Fibroblast of skin of abdomen (primary cell): Measurements from ENCODE around the gene CELF1.
A peak's percentile ranks its signal among the peaks of the same experiment; 100 is the strongest.
"Not testable (repeated sequence)": the region's sequence is repeated elsewhere in the genome, so short reads cannot be mapped to it uniquely, and the experiment has no call there.

Experiments used
- DNase-seq: peaks from one replicate; pipeline ENCODE4 v3.0.0-alpha.2; 2013

Gene CELF1

DNA sequence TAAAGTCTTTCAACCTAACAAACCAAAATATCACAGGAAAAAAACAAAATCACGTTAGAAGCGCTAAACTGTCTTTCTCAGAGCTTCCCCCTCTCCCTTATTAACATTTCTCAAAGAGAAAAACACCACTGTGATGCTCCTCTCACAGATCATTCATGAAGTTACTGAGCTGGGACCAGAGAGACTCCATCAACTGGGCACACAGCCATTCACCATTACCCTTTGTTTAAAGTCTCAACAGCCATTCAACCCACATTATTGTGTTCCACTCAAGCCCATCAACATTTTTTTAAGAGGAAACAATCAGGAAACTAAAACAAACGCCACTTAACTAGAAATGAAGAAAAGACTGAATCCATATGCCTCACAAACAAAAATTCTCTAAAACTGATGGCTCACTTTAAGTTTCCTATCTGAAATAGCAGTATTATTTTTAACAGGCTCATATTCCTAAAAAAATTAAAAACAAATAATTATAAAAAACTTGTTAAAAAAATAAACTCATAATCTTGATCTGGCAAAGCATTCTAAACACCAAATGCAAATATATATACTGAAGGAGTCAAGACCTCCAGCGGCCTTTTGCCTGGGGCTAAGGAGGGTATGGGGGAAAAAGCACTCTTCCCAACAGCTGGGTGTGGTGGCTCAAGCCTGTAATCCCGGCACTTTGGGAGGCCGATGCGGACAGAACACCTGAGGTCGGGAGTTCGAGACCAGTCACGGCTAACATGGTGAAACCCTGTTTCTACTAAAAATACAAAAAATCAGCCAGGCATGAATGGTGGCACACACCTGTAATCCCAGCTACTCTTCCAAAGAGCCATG, 14.0 kb downstream of the CELF1 start:
- no peak for DNase-seq

DNA sequence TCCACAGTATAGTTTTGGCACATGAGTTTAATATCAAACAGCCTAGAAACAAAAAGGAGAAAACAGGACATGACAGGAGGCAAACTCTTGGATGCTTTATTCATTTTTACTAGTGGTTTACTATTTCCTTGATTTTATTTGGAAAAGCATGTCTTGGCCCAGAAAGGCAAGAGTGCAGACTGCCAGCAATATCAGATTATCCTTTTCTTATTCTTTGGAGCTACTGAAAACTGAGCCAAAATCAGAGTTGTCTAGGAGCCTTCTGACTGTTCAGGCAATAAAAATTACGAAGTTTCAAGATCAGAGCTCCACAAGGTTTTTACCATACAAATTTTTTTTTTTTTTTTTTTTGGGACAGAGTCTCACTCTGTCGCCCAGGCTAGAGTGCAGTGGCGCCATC, 16.0 kb downstream of the CELF1 start:
- DNase-seq, result no peak

DNA sequence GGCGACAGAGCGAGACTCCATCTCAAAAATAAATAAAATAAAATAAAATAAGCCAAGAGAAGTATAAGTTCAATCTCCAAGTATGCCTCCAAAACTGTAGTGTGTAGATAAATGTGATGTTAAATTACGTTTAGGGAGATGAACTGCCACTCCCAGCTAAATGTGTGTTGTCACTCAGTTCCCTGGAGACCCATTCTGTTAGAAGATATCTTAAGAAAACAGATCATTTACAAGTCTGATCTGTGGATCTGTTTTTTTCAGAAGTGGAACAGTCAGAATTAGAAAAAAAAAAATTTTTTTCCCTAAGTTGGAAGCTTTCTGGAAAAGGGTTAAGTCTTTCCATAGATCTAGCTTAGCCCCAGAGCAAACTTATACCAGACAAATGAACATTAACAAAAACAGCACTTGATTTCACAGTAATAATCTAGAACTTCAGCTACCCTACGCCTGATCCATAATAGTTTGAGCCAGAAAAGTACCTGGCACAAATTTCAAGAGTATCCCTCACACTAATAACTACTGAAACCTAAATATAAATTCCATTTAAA, 18.2 kb downstream of the CELF1 start:
- no peak for DNase-seq

DNA sequence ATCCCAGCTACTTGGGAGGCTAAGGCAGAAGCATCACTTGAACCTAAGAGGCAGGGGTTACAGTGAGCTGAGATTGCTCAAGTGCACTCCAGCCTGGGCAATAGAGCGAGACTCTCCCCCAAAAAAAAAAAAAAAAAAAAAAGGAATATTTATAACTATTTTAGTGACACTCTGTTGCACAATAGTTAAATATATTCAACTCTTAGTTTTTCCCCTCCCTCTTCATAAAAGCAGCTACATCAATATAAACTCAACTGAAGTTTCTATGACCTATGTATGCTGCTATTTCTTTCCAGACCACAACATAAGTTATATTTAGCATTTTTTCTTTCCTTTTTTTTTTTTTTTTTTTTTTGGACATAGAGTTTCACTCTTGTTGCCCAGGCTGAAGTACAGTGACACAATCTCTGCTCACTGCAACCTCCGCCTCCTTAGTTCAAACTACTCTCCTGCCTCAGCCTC, 19.2 kb downstream of the CELF1 start:
- peak; percentile 82 for DNase-seq

DNA sequence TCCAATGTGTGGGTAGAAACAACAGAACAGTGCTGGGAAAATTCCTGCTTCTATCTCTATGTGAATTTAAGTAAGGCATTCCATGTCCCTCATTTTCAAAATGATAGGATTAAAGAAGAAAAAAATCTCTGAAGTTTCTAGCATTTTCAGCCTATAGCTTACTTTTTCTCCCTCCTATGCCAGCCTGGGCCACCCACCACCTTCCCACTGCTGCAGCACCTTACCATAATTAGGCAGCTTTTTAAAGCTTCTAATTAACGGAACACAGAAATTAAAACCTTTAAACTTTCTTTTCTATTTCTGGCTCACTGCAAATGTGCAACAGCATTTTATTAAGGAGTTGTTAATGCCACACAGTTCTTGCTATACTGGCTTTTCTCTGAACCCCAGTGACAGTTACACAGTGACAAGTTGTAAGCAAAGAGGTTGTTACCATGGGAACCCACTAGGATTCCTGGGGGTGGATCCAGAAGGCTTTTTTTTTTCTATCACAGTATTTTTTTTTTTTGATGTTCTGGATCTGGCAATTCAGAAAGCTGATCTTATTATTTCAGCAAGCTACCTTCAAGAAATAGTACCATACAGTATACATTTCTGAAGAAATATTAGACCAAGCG, 20.2 kb downstream of the CELF1 start:
- no peak for DNase-seq

DNA sequence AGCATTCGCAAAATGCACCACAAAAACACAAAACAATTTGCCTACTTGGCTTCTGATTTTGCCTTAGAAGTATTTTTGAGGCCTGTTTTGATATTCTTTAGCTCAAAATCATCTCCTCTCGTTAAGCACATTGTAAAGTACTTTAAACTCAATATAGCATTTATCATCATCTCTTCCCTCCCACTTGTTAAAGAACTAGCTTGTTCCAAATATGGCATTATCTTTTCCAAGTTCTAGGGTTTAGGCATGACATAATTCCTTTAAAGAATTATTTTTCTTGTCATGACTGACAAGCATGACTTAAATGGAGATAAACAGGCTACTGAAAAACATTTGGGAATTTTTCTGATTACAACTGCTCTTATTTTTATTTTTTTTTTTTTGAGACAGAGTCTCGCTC, 21.3 kb downstream of the CELF1 start:
- no peak for DNase-seq

DNA sequence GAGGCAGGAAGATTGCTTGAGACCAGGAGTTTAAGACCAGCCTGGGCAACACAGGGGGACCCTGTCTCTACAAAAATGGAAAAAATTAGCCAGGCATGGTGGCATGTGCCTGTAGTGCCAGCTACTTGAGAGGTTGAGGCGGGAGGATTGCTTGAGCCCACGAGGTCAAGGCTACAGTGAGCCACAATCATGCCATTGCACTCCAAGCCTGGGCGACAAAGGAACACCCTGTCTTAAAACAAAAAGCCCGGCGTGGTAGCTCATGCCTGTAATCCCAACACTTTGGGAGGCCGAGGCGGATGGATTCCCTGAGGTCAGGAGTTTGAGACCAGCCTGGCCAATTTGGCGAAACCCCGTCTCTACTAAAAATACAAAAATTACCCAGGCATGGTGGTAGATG, 22.2 kb downstream of the CELF1 start:
- not testable (repeated sequence) for DNase-seq

DNA sequence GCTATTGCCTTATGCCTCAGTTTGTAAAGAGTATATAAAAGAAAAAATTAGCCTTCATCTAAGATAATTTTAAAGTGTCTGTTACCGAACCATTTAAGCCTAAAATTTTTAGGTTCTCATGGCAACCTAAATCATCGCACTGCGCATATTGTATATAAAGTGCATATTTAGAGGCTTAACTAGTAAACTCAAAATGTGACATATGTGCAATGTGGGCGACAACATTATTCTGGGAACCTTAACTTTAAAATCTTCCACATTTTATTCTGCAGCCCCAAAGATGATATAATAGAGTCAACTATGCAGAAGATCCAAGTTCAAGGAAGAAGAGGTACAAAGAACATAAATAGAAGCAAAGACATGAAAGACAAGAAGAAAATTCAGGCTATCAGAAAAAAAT, 23.0 kb downstream of the CELF1 start:
- DNase-seq, result no peak

DNA sequence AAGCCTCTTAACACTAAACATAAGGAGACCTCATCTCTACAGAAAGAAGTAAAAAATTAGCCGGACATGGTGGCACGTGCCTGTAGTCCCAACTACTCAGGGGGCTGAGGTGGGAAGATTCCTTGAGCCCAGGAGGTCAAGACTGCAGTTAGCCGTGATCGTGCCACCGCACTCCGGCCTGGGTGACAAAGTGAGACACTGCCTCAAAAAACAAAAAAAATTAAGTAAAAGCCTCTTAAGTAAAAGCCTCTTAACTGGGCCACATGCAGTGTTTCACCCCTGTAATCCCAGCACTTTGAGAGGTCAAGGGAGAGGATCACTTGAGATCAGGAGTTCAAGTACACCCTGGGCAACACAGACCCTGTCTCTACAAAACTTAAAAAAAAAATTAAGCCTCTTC, 25.7 kb downstream of the CELF1 start:
- no peak for DNase-seq

DNA sequence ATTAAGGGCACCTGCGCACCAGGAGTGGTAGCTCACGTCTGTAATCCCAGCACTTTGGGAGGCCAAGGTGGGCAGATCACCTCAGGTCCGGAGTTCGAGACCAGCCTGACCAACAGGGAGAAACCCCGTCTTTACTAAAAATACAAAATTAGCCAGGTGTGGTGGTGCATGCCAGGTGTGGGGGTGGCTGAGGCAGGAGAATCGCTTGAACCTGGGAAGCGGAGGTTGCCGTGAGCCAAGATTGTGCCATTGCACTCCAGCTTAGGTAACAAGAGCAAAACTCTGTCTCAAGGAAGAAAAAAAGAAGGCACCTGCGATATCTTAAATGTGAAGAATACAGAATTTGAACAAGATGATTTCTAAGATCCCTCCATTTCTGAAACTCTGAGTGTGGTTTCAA, 26.9 kb downstream of the CELF1 start:
- DNase-seq, result not testable (repeated sequence)

DNA sequence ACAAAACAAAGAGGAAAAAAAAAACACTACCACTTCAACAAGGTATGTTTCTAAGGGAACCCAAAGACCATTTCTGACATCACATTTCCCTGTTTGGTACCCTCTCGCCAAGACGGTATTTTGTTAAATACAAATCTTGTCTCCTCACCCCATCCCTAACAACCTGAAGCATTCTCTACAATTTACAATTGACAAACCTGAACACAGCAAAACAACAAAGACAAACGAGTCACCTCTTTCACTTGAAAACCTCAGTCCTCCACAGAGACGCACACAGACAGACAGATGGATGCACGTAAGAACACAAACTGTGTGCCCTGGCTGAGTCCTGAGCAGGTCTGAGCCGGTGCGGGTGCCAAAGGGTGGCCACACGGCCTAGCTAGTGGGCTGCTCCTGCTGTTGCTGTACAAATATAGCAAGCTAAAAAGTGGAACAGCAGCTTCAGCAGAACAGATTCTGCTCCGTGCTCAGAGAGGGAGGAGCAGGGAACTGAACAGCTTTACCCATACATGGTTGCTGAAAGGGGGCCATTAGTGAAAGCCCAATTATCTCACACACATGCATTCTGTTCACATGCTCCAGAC, 28.5 kb downstream of the CELF1 start:
- no peak for DNase-seq

DNA sequence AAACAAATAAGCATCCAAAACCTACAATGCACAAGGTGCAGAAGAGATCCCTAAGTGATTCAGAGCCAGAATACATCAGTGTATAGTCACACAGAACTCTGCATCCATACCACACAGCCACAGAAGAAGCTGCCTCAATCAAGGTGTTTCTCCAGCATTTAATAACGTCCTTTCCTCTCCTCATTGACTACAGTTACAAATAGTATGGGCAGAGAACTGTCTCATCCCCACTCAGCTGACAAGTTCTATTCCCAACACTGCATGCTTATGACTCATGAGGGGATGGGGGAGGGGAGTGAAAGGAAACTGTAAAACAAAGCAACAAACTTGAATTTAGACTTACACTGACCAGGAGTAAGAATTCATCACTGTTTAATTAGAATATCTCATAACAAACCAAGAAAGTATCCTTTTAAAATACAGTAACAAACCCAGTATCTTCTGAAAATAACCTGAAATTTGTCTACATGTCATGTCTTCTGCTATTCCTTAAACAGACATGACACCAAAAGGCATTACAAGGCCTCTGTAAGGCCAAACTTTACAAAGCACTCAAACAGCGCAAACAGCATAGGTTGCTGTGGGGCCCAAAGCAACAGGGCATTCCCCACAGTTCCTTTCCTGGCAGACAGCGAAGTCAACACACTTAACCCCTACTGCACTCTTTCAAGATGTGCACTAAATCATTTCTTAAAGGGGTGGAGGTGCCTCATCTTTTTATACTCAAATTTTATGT, 29.3 kb downstream of the CELF1 start:
- DNase-seq, result peak; percentile 80

DNA sequence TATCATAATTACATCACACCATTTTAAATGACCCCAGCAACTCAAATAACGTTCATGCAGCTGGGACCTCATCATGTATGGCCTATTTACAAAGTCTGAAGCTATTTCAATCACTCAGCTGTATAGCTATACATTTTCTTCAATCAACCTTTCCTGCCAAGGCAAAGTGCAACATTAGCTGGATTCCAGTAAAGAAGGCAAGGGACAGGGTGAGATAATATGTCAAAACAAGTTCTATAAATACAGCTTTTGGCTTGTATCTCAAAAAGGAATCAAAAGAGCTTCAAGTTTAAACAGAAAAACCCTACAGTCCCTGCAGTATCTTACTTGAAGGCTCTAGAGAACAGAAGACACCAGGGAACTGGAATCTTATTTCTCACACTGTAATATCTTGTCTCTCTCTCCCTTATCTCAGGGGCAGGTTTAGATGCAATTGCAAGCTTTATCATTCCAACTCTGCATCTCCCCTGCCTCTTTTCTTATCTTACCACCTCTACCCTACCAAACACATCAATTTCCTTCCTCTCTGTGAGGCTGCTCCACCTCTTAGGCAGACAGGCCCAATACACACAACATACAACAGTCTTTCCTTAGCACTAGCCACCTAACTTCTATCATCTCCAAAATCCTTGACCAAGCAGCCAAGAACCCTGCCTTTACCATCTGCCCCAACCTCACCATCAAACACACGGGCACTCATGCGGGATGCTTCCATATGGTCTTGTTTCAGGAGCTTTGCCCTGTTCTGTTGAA, 34.5 kb downstream of the CELF1 start:
- DNase-seq, result no peak

DNA sequence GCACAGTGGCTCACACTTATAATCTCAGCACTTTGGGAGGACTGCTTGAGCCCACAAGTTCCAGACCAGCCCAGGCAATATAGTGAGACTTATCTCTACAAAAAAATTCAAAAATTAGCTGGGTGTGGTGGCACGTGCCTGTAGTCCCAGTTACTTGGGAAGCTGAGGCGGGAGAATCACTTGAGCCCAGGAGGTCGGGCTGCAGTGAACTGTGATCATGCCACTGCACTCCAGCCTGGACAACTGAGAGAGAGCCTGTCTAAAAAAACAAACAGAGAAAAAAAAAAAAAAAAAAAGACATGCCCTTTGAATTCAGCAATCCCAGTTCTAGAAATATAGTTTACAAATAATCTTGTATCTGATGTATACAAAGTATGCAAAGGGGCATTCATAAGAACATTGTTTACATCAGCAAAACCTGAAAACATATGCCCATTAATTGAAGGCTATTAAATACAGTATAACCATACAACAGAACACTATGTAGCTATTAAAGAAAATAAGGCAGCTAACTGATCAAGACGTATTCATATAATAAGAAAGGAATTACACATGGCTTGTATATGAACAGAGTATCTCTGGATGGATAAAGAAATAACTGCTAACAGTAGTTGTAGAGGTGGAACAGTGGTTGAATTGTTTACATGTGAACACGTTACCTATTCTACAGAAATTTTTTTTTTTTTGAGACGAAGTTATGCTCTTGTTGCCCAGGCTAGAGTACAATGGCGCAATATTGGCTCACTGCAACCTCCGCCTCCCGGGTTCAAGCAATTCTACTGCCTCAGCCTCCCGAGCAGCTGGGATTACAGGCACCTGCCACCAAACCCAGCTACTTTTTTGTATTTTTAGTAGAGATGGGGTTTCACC, 35.7 kb downstream of the CELF1 start:
- no peak for DNase-seq

DNA sequence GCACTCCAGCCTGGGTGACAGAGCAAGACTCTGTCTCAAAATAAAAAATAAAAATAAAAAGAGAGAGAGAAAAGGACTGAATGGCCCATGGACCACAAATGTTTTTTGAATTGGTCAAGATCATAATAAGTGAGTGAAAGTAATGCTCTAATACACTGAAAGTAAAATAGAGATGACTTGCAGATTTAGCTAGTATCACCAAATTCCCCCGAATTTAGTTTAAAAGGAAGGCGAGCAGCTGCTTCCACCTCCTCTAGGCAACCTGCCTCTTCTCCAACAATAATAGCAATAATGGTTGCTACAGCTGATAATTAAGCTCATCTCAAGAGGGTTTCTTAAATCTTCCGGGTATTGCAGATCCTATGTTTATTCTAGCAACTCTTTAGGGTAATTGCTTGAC, 36.8 kb downstream of the CELF1 start:
- no peak for DNase-seq

DNA sequence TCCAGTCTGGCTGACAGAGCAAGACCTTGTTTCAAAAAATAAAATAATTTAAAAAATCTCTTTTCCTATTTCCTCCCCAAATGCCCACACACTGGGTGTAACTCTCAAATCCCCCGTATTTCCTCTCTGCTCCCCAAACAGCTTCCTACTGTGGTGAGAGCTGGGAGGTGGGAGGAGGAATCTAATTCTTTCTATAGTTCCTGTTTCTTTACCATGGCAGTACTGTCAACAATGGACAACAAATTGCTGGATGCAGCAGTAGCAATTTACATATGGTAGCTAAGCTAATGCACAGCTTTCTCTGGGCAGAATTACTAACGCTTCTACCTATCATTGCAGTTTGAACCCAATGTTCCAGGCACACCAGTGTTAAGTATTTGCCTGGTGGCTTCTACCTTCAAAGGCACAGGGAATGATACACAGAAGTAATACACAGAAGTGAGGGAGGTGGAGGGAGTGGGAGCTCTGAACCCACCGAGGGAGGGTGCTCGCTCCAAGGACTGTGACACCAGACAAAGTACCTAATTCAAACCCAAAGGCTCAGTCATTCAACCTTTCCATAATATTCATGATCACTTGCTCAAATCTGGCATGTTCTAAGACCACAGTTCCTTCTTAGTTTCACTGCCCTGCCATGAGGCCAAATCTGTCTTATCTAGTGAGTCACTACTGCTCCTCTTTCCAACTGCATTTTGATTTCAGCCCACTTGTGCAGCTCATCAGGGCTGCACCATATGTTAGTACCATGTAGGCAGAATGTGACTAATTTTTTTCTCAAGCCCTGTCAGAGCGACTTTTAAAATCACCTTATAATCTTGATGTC, 37.9 kb downstream of the CELF1 start:
- DNase-seq, result peak; percentile 78

DNA sequence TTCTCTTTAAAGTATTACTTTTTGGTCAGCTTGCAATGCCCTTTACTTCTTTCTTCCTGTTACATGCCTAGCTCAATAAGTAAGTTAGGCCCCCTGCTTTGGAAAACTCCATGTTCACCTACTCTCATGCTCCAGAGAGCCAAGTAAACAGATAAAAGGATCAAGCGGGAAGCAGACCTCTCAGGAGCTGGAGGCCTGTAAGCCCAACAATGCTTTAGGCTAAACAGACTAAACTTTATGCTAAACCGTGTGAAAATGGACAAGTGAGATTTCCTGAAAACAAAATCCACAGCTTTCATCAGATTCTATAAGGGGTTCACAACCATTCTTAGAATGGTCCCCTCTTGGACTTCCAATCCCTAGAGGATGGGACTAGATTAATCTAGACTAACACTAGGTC, 40.2 kb downstream of the CELF1 start:
- no peak for DNase-seq

DNA sequence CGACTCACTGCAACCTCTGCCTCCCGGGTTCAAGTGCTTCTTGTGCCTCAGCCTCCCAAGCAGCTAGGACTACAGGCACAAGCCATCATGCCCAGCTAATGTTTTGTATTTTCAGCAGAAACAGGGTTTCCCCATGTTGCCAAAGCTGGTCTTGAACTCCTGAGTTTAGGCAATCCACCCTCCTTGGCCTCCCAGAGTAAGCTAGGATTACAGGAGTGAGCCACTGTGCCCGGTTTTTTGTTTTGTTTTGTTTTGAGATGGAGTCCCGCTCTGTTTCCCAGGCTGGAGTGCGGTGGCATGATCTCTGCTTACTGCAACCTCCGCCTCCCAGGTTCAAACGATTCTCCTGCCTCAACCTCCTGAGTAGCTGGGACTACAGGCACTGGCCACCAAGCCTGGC, 41.0 kb downstream of the CELF1 start:
- no peak for DNase-seq

DNA sequence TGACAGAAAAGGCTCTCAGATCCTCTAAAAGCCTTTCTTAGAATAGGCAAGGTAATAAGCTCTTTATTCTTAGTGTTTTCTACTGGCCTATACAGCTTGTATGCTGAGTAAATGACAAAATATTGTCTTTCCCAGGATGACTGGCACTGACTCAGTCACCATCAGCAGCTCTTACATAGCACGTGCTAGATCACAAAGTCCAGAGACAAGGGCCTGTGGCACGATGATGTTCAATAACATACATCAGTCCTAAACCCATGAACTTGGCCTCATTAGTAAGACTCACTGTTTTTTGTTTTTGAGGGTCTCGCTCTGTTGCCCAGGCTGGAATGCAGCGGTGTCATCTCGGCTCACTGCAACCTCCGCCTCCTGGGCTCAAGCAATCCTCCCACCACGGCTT, 42.7 kb downstream of the CELF1 start:
- no peak for DNase-seq

DNA sequence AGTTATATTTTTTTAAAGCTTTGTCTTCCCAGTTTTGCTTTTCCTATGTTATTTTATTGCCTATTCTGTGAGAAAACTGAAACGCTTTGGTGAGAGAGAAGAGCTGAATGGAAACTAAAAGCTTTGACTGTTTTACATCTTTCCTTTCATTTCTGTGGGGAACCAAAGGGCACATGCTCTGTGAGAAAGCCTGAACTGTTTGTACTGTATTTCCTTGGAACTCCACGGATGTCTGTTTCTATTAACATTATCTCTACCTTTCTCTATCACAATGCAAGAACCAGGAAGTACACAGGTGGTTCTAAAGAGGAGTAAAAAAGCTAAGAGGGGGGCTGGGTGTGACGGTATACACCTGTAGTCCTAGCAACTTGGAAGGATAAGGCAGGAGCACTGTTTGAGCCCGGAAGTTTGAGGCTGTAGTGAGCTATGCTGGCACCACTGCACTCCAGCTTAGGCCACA, 43.8 kb downstream of the CELF1 start:
- no peak for DNase-seq
